HCT116 (cell line): ENCODE results near the gene KCNIP4.

Experiments
- CTCF ChIP-seq, 3 experiments: fragments of 200-600 bp in 1 of 3; sonication (generic) in 1 of 3; IDR thresholded peaks in 2 of 3; conservative IDR thresholded peaks in 1 of 3; 2 replicates each; pipeline ENCODE4 v1.5.1; 2012 to 2017; ENCODE audit warnings: low read depth in 2 of 3, low read length in 2 of 3, antibody characterized with exemption in 1 of 3, borderline replicate concordance in 1 of 3, control low read depth in 1 of 3, mild to moderate bottlenecking in 1 of 3, mixed read lengths in 1 of 3, mixed run types in 1 of 3, moderate library complexity in 1 of 3; ENCODE audit not compliant: insufficient read depth in 1 of 3
- EZH2 ChIP-seq: fragments of 200-600 bp; sonication (generic); IDR thresholded peaks from 2 replicates; pipeline ENCODE4 v1.6.1; 2017; ENCODE audit warnings: antibody characterized with exemption, mixed run types
- REST ChIP-seq: IDR thresholded peaks from 2 replicates; pipeline ENCODE4 v1.6.1; 2012; ENCODE audit warnings: low read depth
- SP1 ChIP-seq: IDR thresholded peaks from 2 replicates; pipeline ENCODE4 v1.6.1; 2012; ENCODE audit warnings: low read depth

- TF ChIP-seq EZH2: no peak
- TF ChIP-seq REST: no peak
- no peak for TF ChIP-seq CTCF (IDR thresholded peaks at IDR 0.05 in 2 of 3, conservative IDR thresholded peaks at IDR 0.05 in 1 of 3; ENCODE audit: borderline replicate concordance in 1 of 3, insufficient read depth in 1 of 3, low read depth in 2 of 3, low read length in 2 of 3)
- no peak for TF ChIP-seq SP1
Observed at GRCh38 chr4:21544415-21544814, 404.2 kb downstream of the KCNIP4 start.
